GM19467 (cell line): ENCODE measurements around the gene CHKA.

Experiments
- ATAC-seq: cut with Tn5 transposase; IDR thresholded peaks from one replicate; pipeline ENCODE4 v1.9.1; 2021; ENCODE audit warnings: mild to moderate bottlenecking, moderate library complexity; ENCODE audit not compliant: unreplicated experiment

The CHKA gene

DNA sequence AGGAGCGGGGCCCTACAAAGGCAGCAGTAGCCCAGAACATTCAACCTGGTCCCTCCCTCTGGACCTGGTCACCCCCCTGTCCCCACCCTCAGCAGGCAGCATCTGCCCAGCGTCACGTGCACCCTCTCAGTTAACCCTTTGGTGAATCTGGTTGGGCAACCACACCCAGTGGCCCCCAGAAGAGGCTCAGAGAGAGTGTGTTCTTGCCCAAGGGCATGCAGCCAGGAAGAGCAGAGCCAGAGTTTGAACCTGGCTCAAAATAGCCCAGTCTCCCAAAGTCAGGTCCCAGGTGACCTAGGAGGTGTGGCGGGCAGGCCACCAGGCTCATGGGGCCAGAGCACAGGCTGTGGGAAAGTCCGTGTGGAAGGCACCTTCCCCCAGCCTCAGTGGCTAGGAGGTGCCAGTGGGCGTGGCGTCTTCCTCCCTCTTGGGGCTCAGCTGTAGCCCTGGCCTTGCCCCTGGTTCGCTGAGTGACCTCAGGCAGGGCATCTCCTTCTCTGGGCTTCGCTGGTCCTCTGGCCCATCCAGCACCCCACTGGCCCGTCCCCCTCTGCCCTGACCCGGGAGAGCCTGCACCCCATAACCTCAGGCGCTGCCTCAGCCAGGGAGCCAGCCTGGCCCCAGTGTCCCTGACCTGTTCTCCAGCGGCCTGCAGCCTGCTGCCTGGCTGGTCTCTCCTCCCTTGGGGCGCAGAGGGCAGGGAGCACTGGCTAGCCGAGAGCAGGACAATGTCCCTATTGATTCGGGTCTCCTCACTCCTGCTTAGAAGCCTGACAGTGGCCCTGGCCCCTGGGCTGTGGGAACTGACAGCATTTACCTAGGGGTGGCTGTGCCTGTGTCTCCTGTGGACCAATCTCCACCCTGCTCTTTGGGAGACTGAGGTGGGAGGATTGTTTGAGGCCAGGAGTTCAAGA, 104.0 kb downstream of the CHKA start:
- no peak for ATAC-seq

DNA sequence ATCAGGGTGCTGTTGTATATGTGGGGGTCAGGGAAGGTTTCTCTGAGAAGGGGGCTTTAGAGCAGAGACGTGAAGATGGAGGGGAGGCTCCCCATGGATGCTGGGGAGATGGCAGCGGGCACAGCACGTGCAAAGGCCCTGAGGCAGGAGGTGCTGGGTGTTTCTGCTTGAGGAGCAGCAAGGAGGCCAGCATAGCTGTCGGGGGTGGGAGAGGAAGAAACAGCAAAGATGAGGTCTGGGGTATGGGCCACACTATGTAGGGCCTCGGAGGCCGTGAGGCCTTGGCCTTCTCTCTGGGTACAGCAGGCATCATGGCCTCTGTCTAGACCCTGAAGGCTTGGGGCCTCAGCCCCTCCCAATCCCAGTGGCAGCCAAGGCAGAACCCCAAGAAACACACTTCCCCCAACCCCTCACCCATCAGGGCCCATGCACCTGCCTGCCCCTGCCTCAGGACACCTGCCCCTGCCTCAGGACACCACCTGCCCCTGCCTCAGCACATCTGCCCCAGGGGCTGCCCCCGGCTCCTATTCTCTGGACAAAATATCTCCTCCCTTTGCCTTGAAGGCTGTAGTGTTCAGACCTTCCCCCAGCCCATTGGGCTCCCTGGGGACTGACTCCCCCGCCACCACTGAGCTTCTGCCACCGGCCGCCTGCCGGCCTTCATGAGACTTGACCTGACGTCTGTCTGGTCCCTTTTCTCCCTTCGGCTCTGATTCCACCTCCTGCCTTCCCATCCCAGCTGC, 104.9 kb downstream of the CHKA start:
- no peak for ATAC-seq

DNA sequence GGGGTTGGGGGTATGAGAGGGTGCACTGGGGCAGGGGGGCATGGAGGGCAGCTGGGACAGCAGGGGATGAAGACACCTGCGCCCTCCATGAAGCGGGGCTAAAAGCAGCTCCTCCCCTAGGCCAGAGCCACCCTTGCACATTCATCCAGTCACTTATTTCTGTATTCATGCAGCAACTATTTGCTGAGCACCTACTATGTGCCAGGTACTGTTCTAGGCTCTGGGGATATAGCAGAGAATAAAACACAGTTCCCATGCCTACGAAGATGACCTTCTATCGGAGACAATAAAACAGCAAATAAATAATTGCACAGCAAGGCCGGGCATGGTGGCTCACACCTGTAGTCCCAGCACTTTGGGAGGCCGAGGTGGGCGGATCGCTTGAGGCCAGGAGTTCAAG, 105.7 kb downstream of the CHKA start:
- no peak for ATAC-seq

DNA sequence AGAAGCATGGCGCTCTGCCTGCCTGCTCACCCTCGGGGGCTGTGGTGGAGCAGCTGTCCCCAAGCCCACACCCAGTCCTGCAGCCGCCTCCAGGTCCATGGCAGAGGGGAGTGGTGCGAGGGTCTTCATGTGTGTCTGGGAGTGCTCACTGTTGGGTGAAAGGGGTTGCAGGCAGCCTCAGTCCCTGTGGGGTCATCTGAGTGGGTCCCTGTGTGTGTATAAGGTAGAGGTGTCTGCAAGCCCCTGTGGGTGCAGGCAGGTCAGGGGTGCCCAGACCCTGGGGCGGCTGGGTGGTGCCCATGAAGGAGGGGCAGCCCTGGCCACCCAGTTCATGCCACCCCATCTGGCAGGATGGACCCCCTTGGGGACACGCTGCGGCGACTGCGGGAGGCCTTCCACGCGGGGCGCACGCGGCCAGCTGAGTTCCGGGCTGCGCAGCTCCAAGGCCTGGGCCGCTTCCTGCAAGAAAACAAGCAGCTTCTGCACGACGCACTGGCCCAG, 106.2 kb downstream of the CHKA start:
- ATAC-seq, result no peak

DNA sequence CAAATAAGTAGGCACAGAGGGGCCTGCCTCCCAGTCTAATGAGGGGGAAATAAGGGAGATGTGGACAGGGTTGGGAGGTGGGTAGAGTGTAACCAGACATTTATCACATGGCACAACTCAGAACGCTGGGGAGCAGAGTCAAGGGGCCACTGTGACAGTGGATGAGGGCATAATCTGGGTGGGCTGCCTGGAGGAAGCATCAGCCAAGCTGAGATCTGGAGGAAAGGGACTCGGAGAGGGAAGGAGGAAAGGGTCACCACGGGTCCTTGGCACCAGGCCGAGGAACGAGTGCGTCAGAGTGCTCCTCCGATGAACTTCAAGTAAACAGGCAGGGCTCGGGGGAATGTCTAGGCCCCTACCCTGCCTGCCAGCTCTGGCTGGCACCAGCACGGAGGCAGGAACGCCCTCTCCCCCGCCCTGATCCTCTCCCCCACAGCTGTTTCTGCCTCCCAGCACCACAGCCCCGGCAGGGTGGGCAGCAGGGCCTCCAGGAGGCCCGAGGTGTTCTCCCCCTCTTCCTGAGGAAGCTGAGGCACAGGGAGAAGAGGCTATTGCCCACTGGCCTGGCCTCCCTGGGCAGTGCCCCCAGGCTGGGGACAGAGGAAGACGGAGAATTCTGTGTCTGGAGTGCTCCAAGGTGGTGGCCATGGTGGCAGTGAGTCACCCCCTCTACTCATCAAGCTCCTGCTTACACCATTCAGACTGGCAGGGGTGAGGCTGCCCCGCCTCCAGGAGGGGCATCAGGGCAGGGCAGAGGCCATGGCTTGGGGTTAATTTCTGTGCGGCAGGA, 106.8 kb downstream of the CHKA start:
- ATAC-seq, result no peak

DNA sequence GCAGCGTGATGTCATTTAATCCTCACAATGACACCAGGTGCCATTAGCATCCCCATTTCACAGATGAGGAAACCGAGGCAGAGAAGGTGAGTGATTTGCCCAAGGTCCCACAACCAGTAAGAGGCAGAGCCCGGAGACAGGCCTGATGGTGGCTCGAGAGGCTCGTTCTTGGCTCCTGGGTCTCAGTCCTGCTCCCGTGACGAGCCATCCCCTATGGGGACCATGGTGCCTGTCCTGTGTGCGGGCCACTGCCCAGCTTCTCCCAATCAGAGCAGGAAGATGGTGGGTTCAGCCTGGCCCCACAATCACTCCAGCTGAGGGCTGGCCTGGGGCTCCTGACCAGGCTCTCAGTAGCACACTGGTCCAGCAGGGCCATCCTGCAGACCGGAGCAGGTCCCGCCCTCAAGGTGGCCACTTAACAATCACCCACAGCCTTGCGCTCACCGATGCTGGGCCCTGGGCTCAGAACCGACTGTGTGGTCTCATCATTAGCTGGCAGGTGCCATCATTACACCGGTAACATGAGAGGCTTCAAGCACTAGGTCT, 107.5 kb downstream of the CHKA start:
- ATAC-seq, result no peak

DNA sequence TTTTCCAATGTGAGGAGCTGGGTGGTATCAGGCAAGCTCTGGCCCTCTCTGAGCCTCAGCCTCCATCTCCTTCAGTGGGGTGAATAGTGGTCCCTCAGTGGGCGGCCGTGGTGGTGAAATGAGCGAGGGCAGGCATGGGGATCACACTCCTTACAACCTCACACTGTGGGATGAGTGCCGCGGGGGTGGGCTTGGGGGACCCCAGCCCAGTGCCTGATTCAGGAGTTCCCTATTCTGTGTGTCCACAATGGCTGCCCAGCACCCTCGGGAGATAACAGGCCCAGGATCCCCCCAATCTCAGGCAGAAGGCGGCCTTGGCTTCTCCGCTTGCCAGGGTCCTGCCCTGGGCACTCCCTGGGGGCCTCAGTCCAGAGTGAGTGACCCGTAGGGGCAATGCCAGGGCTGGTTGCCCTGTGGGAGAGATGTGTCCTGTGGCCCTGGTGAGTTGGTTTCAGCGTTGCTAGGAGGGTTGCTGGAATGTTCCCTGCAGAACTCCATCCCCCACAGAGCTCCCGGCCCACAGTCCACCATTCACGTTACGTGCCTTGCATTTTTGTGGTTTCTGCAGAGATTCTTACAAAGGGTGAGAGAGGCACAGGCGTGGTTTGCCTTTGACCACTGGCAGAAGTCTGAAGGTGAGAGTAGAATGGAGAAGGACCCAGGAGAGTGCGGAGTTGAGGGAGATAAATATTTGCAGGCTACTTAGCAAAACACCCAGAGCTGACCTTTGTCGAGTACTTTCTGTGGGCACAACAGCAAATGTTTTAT, 108.2 kb downstream of the CHKA start:
- no peak for ATAC-seq

DNA sequence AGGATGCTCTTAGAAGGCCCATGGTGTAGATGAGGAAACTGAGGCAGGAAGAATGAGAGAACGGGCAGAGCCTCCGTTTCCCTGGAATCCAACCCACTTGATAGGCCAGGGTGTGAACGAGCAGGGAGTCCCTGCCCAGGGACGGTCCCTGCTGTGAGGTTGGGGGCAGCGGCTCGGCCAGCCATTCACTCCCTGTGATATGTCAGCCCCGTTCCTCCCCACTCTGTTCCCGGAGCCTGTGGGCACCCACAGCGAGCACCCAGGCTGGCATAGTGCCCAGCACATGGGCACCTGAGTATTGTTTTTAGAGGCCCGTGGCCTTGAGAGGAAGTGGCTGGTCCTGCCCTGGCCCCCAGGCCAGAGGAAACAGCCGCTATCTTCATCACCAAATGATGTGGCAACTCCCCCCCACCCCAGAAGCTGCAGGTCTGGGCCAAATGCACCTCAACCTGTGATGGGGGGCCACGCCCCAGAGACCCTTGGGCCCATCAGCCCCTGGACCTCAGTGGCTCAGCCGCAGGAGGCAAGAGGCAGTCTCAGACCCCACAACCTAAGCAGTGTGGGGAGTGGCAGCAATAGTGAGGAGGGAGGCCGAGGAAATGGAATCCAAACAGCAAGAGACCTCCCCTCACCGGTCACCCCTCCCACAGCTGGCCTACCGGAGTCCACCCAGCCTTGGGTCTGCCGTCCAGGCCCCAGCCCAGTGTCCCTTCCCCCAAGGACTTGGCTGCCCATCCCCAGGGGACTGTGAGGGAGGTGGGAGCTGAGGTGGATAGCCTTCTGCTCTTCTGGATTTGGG, 108.9 kb downstream of the CHKA start:
- no peak for ATAC-seq

DNA sequence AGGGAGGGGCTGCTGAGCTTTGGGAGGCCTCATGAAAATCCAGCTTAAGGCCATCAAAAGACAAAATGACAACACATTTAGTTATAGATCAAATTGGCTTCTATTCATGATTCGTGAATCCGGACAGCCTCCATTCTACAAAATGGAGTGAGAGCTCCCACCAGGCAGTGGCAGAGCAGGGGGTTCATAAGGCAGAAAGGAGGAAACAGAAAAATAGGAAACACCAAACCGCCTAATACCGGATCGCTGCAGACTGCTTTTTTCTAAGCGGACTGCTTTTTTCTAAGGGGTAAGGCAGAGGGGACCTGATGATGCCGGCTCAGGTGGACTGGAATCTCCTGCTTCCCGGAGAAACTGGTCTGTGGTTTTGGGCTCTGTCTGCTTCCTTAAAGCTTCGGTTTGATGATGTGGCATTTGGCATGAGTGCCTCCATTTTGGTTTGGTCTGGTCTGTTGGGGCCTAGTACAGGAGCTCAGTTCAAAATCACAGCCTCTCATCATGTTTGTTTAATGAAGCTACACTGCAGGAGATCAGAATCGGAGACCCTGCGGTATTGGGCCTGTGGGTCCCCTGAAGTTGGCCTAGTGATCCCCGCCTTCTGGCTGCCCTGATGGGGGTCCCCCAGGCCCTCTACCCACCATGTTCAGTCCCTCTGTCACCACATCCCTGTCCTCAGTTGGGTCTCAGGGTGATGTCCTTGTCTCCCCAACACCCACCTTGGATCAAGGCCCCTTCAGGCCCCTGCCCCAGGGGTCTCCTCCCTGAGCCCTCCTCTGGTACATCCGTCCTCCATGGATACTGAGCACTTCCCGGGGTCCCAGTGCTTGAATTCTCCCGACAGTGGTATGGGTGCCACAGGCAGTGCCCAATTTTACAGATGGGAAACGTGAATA, 109.9 kb downstream of the CHKA start:
- ATAC-seq, result no peak

DNA sequence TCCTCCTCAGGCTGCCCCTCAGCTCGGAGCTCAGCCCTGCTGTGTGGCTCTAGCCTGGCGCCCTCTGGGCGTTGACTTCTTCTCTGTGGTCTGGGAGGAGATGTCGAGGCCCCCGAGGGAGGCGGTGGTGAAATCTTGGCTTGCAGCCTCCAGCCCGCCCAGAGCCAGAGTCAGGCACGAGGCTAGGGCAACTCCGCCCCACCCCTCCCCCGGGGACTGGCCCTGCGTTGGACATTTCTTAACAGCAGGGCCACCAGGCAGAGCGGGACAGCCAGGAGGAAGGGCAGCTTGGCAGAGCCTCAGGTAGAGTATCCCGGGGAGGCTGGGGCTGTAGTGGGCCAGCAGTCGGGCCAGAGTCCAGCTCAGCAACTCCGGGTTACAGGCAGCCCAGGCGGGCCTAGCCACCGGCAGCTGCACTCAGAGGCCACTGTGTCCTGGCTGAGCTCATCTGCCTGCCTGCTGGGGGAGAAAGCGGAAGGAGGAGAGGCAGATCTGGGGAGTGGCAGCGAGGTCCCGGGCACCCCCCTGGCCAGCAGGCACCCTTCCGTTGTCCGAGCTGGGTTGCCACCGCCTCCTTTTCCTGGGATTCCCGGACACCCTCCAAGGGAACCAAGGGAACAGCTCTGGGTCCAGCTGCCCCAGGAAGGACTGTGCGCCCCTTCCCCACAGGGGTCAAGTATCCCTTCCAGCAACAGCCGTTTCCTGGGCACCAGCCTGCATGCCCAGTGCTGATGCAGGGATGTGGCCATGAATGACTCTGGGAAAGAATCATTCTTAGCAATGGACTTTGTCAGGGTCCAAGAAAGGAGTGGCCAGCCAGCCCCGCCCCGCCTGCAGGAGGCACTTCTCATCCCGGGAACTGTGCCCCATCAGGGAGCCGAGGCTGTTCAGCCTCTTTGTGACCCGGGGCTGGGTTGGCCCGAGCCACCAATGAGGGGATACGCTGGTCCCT, 110.8 kb downstream of the CHKA start, which contains the start of gene ALDH3B1:
ALDH3B1 (plus strand) TSS at position 238 of the 952 bp plus-strand sequence. CDS start 4,971 bp downstream, outside the sequence.
- ATAC-seq, result no peak

DNA sequence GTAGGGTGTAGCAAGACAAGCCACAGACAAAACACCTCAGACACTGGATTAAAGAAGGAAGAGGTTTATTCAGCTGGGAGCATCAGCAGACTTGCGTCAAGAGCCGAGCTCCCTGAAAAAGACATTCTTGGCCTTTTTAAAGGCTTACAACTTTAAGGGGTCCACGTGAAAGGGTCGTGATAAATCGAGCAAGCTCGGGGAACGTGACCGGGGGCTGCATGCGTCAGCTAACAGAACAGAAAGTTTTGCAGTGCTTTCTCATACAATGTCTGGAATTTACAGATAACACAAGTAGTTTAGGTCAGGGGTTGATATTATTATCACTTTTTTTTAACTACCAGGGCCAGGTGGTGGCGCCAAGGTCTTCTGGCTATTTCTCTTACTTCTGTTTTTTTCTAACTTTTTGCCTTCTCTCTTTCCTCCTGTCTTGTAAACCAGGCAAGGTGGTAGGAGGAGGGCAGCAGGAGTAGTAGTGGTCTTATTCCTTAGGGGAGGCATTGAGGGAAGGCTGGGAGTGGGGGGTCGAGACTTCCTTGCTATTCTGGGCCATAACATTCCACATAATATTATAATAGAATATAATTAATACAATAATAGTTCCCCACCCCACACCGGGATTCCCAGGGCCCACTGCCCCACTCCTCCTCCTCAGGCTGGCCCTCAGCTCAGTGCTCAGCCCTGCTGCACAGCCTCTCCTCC, 111.6 kb downstream of the CHKA start:
- no peak for ATAC-seq

DNA sequence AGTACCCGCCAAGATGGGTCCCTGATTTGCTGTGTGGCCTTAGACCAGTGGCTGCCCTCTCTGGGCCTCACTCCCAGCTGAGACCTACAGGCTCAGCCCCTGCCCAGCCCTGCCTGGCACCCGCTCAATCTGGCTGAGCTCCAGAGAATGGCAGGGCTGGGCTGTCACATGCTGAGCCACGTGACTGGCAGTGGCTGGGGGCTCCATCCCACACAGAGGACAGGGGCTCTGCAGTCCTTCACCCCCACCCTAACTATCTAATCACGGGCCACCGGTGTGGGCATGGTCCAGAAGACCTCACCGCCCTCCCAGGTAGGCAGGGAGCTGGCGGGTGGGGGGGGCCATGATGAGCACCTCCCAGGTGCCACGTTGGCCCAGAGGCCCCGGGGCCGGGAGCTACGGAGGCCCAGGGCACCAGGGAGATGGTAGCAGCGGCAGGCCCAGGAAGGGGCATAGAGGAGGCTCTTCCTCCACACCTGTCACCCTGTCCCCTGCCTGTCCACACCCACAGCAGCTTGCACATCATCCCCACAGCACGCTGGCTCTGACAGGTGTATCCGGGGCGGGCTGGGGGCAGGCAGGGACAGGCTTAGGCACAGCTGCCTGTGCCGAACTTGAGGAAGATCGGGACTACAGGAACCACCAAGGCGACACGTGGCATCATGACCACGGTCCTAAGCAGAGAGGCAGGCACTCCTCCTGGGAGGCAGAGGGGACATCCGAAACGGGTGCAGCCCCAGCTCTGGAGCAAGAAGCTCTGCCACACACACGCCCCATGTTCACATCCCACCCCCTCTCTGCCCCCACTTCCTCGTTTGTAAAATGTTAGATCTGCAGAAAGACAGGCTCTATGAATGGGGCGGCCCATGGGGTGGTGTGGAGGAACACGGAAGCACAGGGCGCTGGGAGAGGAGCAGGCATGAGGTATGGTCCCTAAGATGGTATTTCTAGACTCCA, 112.5 kb downstream of the CHKA start:
- ATAC-seq, result no peak

DNA sequence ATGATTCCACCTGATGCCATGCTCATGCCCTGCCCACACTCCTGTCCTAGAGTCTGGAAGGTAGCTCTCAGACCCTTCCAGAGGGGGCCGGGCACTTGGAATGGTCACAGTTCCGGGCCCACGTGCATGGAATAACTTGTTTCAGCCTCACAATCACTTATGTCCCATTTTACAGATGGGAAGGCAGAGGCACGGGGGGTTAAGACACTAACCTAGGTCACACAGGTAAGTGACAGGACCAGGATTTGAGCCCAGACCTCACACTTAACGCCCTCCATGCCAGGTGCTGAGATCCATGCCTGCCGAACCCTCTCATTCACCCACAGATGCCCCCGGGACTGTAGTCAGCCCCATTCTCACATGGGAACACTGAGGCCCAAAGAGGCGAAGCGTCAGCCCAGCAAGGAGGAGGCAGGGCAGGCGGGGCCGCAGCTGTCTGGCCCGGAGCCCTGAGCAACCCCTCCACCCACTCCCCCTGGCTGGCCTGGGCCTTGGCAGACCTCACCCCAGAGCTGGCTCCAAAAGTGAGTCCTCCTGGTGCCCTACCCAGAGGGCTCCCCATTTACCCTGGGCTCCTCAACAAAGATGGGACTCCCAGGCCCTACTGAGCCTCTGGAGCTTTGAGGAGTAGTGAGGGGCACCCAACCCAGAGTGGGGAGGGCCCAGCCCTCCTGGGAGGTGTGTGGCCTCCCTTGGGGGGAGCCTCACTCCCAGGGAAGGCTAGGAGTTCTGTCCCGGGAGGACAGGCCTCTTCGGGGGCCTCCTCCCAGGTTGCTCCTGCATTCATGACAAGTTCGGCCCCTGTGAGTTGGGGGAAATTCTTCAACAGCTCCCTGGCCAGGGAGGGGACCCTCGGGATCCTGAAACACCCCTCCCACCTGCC, 113.4 kb downstream of the CHKA start:
- no peak for ATAC-seq

DNA sequence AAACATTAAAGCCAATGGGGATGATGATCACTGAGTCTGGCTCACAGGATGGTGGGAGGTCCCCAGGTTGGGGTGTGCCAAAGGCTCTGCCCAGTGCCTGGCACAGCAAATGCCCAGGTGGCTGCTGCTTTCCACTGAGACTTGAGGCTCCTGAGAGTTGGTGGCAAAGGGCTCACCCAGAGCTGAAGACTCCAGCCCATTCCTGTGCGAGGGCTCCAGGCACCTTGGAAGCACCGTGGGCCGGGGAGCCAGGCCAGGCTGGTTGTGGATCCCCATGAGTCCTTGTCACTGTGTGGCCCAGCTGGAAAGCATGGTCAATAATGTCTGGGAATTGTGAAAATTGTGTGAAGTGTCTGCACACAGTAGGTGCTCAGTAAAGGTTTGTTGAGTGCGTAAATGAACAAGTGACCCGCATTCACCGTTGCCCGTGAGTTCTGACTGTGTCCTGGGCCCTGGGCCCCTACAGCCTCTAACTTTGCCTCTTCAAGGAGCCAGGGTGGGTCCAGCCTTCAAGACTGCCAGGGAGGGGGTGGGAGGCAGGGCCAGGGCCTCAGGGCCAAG, 114.5 kb downstream of the CHKA start:
- no peak for ATAC-seq
